ENCODE data around the gene DUSP22. TPM values are rescaled to one million over a fixed set of nuclear protein-coding genes. Genes with fewer than 3 reads are reported as not detected.

Gene DUSP22
- total RNA-seq, 6 donors from 2014 or later = 49.9 to 108 (median 63.8) TPM

- Histone ChIP-seq H3K4me3 (no peak overlapping the region), H3K36me3 (no peaks in the 10 kb centered on the region), H3K27ac (no peak overlapping the region), H3K27me3 (no peaks in the 10 kb centered on the region), H3K4me1 (no peaks in the 10 kb centered on the region), H3K9me3 (no peaks in the 10 kb centered on the region)
- ATAC-seq (ENCODE audit: low FRiP score in 2 of 2) = no peak
- DNase-seq = no peak
- WGBS, 2 donors = 56 to 59% methylated on average over 5 of the region's 5 CpGs
- TF ChIP-seq POLR2AphosphoS5 (IDR thresholded peaks at IDR 0.05) (no peak), EP300 (IDR thresholded peaks at IDR 0.05) (no peak), POLR2A (IDR thresholded peaks at IDR 0.05) (no peak), CTCF (IDR thresholded peaks at IDR 0.05) (no peak)
These were observed 32.3 kb upstream of the DUSP22 start for GRCh38 chr6:259901-260508.

DNA sequence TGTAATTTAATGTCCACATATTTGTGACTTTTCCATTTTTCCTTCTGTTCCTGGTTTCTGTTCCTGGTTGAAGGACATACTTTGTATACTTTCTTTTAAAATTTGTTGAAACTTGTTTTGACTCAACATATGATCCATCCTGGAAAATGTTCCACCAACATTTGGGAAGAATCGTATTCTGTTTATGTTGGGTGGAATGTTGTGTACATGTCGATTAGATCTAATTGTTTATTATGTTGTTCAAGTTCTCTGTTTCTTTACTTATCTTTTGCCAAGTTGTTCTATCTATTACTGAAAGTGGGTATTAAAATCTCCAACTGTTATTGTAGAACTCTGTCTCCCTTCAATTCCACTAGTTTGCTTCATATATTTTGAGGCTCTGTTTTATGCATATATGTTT lies 27.7 kb upstream of the DUSP22 start:
- Histone ChIP-seq H3K4me1 (no peaks in the 10 kb centered on the region), H3K27ac (no peak overlapping the region), H3K27me3 (no peaks in the 10 kb centered on the region), H3K9me3 (no peaks in the 10 kb centered on the region), H3K4me3 (no peak overlapping the region), H3K36me3 (no peaks in the 10 kb centered on the region)
- TF ChIP-seq POLR2AphosphoS5 (IDR thresholded peaks at IDR 0.05) (no peak), CTCF (IDR thresholded peaks at IDR 0.05) (no peak), POLR2A (IDR thresholded peaks at IDR 0.05) (no peak), EP300 (IDR thresholded peaks at IDR 0.05) (no peak)
- ATAC-seq (ENCODE audit: low FRiP score in 2 of 2) (no peak), DNase-seq (no peak)
- WGBS, 2 donors = 72 to 78% methylated on average over 2 of the region's 2 CpGs

DNA sequence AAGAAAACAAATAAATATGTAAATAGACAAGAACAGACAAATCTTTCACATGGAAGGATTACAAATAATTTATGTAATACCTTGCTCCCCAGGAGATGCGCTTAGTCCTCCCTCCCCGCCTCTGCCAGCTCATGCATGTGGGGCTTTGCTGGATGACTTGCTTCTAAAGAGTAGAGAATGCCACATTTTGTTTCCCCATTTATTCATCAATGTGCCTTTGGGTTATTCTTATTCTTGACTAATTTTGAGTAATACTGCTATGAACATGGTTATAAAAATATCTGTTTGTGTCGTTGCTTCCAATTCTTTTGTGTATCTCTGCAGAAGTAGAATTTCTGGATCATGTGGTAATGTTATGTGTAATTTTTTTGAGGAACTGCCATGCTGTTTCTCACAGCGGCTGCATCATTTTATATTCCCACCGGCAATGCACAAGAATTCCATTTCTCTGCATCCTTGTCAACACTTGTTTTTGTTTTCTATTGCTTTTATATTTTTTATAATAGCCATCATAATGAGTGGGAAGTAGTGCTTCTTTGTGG lies 23.8 kb upstream of the DUSP22 start:
- Histone ChIP-seq H3K4me3 (no peak overlapping the region), H3K36me3 (no peaks in the 10 kb centered on the region), H3K9me3 (no peaks in the 10 kb centered on the region), H3K4me1 (no peaks in the 10 kb centered on the region), H3K27me3 (no peaks in the 10 kb centered on the region), H3K27ac (no peak overlapping the region)
- 84 to 85% methylated on average over 5 of the region's 5 CpGs for WGBS, 2 donors
- ATAC-seq (ENCODE audit: low FRiP score in 2 of 2) = no peak
- TF ChIP-seq POLR2A (IDR thresholded peaks at IDR 0.05) = no peak
- TF ChIP-seq POLR2AphosphoS5 (IDR thresholded peaks at IDR 0.05) = no peak
- TF ChIP-seq EP300 (IDR thresholded peaks at IDR 0.05) = no peak
- DNase-seq = no peak

GRCh38 chr6:273551-274058 lies 18.7 kb upstream of the DUSP22 start:
- no peaks in the 10 kb centered on the region for H3K36me3 ChIP-seq
- TF ChIP-seq CTCF (IDR thresholded peaks at IDR 0.05) = no peak
- TF ChIP-seq POLR2A (IDR thresholded peaks at IDR 0.05) = no peak
- TF ChIP-seq EP300 (IDR thresholded peaks at IDR 0.05) = no peak
- no peak for TF ChIP-seq POLR2AphosphoS5 (IDR thresholded peaks at IDR 0.05)
- no peak for DNase-seq
- H3K27ac ChIP-seq = no peak overlapping the region
- H3K9me3 ChIP-seq = no peaks in the 10 kb centered on the region
- WGBS, 2 donors = 42 to 52% methylated on average over 2 of the region's 2 CpGs
- peak in 1 of 2 donors; percentile 89 for ATAC-seq (ENCODE audit: low FRiP score in 2 of 2)
- H3K4me3 ChIP-seq = no peak overlapping the region
- no peaks in the 10 kb centered on the region for H3K4me1 ChIP-seq
- H3K27me3 ChIP-seq = no peaks in the 10 kb centered on the region

DNA sequence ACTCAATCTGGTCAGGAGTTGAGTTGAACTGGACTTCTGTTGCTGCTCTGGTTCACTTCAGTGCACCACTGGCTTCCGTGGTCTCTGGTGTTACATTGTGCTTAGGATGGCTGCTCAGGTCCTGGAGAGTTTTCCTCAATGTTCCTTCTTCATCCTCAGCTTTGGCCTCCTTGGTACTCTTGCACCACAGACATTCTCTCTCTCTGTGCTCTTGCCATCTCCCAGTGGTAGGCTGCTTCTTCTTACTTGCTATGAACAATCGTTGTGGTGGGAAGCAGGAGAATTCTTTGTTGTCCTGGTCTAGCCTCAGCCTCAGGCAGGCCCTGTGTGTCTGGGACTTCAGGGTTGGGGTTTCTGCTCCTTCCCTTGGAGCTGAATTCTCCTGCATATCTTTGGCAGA lies 14.5 kb upstream of the DUSP22 start:
- WGBS, 2 donors = 84 to 92% methylated on average over 2 of the region's 2 CpGs
- Histone ChIP-seq H3K27me3 (no peaks in the 10 kb centered on the region), H3K4me3 (no peak overlapping the region), H3K4me1 (no peaks in the 10 kb centered on the region), H3K27ac (no peak overlapping the region), H3K36me3 (no peaks in the 10 kb centered on the region), H3K9me3 (no peaks in the 10 kb centered on the region)
- peak in 1 of 2 donors; percentile 19 for ATAC-seq (ENCODE audit: low FRiP score in 2 of 2)
- DNase-seq = no peak
- TF ChIP-seq POLR2A (IDR thresholded peaks at IDR 0.05) (no peak), CTCF (IDR thresholded peaks at IDR 0.05) (no peak), POLR2AphosphoS5 (IDR thresholded peaks at IDR 0.05) (no peak), EP300 (IDR thresholded peaks at IDR 0.05) (no peak)

Data from upper lobe of left lung (tissue), 6 donors.